ENCODE measurements around the gene SLC6A3. TPM values are rescaled to one million over a fixed set of nuclear protein-coding genes. Genes with fewer than 3 reads are reported as not detected.

Gene SLC6A3
- total and polyA plus RNA-seq, 10 donors: 0.02 to 0.27 (median 0.07) TPM; not detected in 4

DNA sequence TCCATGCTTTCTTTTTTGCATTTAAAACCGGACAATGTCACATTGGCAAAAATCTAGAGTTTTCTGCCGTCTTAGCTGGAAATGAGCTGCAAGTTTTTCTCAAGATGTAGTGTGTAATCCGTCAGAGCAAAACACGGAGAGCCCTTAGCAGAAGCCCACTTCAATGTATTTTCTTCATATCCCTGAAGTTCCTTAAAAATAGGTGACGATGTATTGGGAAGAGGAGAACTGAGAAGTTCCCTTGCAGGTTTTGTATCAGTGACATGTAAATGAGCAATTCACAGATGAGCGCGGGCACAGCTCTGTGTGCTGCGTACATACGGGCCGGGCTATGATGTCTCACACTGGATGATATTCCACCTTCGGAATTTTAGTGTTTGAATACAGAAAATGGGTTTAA, 85.5 kb downstream of the SLC6A3 start:
- TF ChIP-seq POLR2AphosphoS5 (IDR thresholded peaks at IDR 0.05): no peak
- TF ChIP-seq, protein P1, sequence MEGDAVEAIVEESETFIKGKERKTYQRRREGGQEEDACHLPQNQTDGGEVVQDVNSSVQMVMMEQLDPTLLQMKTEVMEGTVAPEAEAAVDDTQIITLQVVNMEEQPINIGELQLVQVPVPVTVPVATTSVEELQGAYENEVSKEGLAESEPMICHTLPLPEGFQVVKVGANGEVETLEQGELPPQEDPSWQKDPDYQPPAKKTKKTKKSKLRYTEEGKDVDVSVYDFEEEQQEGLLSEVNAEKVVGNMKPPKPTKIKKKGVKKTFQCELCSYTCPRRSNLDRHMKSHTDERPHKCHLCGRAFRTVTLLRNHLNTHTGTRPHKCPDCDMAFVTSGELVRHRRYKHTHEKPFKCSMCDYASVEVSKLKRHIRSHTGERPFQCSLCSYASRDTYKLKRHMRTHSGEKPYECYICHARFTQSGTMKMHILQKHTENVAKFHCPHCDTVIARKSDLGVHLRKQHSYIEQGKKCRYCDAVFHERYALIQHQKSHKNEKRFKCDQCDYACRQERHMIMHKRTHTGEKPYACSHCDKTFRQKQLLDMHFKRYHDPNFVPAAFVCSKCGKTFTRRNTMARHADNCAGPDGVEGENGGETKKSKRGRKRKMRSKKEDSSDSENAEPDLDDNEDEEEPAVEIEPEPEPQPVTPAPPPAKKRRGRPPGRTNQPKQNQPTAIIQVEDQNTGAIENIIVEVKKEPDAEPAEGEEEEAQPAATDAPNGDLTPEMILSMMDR (IDR thresholded peaks at IDR 0.05 in 8 of 11, conservative IDR thresholded peaks at IDR 0.05 in 3 of 11): no peak
- no peak for TF ChIP-seq POLR2A (IDR thresholded peaks at IDR 0.05)
- no peaks in the 10 kb centered on the region for H3K36me3 ChIP-seq
- H3K4me1 ChIP-seq: no peaks in the 10 kb centered on the region
- intact Hi-C loops (cut with DNase I; ENCODE audit: low total_unique reads): no loop called here
- no peaks in the 10 kb centered on the region for H3K9me3 ChIP-seq
- WGBS, 5 donors: 83 to 89% (median 88%) methylated on average over 11 of the region's 11 CpGs
- DNase-seq: peak; percentile 39
- H3K4me3 ChIP-seq: no peak overlapping the region
- H3K27me3 ChIP-seq (replicated peaks in 1 of 7): peaks cover 0 to 86% (median 40%) of the 10 kb centered on the region in 7 donors
- H3K27ac ChIP-seq: no peak overlapping the region

DNA sequence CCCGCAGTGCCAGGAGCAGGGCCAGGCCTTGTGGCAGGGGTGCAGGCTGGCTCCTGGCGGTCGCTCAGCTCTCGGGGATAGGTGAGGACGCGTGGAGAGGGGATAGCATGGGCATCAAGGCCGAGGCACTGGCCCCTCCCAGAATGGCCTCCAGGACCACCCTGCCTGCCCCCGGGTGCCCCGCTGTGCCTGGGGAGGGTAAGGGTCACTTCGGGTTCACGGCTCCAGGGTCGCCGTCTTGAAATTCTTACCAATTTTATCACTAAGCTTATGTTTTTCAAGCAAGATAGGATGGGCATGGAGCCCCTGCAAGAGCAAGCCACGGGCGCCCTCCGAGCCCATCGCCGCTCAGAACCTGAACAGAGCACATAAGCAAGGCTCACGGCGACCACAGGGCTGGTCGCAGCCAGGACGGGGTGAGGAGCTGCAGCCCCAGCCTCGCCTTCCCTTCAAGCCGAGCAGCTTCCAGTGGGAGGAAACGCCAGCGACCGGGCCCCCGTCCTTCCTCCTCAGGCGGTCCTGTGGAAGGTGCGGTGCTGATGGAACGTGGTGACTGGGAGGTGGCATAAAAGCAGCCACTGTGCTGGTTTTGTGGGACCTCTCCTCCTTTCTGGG, 86.1 kb downstream of the SLC6A3 start:
- H3K4me1 ChIP-seq: no peaks in the 10 kb centered on the region
- H3K9me3 ChIP-seq: no peaks in the 10 kb centered on the region
- WGBS, 5 donors: 58 to 76% (median 74%) methylated on average over 18 to 31 of the region's 31 CpGs
- H3K4me3 ChIP-seq: no peak overlapping the region
- no peak for TF ChIP-seq POLR2A (IDR thresholded peaks at IDR 0.05)
- TF ChIP-seq POLR2AphosphoS5 (IDR thresholded peaks at IDR 0.05): no peak
- TF ChIP-seq, protein P1 (IDR thresholded peaks at IDR 0.05 in 8 of 11, conservative IDR thresholded peaks at IDR 0.05 in 3 of 11): no peak
- H3K27me3 ChIP-seq (replicated peaks in 1 of 7): peaks cover 0 to 80% (median 36%) of the 10 kb centered on the region in 7 donors
- intact Hi-C loops (cut with DNase I; ENCODE audit: low total_unique reads): no loop called here
- H3K36me3 ChIP-seq: no peaks in the 10 kb centered on the region
- DNase-seq: peak; percentile 69
- no peak overlapping the region for H3K27ac ChIP-seq

DNA sequence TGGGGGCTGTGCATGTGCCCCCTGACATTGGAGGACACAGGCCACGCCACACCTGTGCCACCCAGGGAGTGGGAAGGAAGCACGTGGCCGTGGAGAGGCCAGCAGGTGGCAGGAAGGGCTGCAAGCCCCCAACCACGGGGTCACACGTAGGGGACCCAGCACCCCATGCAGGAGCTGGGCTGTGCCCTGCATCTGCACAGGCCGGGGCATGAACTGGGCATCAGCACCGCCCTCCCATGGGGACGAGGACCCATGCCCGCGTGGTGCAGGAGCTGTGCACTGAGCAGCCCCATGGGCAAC, 86.6 kb downstream of the SLC6A3 start:
- H3K27me3 ChIP-seq (replicated peaks in 1 of 7): peaks cover 0 to 76% (median 31%) of the 10 kb centered on the region in 7 donors
- H3K9me3 ChIP-seq: no peaks in the 10 kb centered on the region
- H3K36me3 ChIP-seq: no peaks in the 10 kb centered on the region
- intact Hi-C loops (cut with DNase I; ENCODE audit: low total_unique reads): no loop called here
- H3K4me3 ChIP-seq: no peak overlapping the region
- no peaks in the 10 kb centered on the region for H3K4me1 ChIP-seq
- 57 to 83% (median 67%) methylated on average over 2 to 10 of the region's 10 CpGs for WGBS, 5 donors
- peak; percentile 72 for DNase-seq
- TF ChIP-seq, protein P1 (IDR thresholded peaks at IDR 0.05 in 8 of 11, conservative IDR thresholded peaks at IDR 0.05 in 3 of 11): no peak
- no peak for TF ChIP-seq POLR2AphosphoS5 (IDR thresholded peaks at IDR 0.05)
- H3K27ac ChIP-seq: no peak overlapping the region

DNA sequence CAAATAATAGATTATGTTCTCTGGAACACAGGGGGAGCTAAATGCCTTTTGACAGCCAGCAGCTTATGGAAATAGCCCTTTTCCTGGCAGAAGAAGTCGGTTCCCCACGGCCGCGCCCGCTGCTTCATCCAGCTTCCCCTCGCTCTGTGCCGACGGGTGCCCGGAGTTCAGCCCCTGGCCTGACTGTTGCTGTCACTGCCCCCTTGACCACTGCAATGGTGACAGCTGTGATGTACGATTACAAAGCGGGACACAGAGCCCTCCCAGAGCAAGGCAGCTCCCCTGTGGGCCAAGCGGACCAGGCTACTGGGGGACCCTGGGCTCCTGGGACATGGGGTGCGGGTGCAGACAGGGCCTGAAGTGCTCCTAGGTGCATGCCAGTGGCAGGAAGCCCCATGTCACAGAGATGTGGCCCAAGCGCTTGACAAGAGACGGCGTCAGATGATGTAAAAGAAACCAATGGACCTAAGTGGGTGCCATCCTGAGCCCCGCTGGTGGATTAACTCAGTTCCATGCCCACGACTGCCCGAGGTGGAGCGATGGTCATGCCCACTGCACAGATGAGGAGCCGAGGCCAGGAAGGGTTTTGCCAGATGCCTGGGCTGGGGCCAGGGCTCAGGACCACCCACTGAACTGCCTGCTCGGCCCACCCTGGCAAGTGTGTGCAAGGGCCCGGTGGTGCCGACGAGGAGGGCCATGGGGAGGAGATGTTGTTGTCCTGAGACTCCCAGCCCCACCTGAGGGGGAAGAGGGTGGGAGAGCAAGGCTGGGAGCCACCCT, 87.1 kb downstream of the SLC6A3 start:
- H3K36me3 ChIP-seq: no peaks in the 10 kb centered on the region
- intact Hi-C loops (cut with DNase I; ENCODE audit: low total_unique reads): no loop called here
- TF ChIP-seq, protein P1 (IDR thresholded peaks at IDR 0.05 in 8 of 11, conservative IDR thresholded peaks at IDR 0.05 in 3 of 11): no peak
- no peak for TF ChIP-seq POLR2AphosphoS5 (IDR thresholded peaks at IDR 0.05)
- TF ChIP-seq POLR2A (IDR thresholded peaks at IDR 0.05): no peak
- H3K4me1 ChIP-seq: no peaks in the 10 kb centered on the region
- no peak overlapping the region for H3K27ac ChIP-seq
- DNase-seq: peak; percentile 66
- 84 to 95% (median 87%) methylated on average over 21 to 25 of the region's 25 CpGs for WGBS, 5 donors
- no peak overlapping the region for H3K4me3 ChIP-seq
- peaks cover 0 to 70% (median 25%) of the 10 kb centered on the region in 7 donors for H3K27me3 ChIP-seq (replicated peaks in 1 of 7)
- no peaks in the 10 kb centered on the region for H3K9me3 ChIP-seq

All from spleen (tissue), 11 donors.